Head of caudate nucleus (tissue), 42 donors: Measurements from ENCODE around the gene COL10A1.

Experiments
- DNase-seq, 42 donors: peaks; one replicate each; pipeline versions ENCODE4 v3.0.0 to v3.0.0-alpha.2; 2020 to 2021; ENCODE audit warnings: mixed read lengths in 7 of 42
- intact Hi-C: fragments of 100-400 bp; cut with DNase I; formaldehyde crosslinking; loops from one replicate; pipeline ENCODE4 v1.15.0; 2022

Gene COL10A1

DNA sequence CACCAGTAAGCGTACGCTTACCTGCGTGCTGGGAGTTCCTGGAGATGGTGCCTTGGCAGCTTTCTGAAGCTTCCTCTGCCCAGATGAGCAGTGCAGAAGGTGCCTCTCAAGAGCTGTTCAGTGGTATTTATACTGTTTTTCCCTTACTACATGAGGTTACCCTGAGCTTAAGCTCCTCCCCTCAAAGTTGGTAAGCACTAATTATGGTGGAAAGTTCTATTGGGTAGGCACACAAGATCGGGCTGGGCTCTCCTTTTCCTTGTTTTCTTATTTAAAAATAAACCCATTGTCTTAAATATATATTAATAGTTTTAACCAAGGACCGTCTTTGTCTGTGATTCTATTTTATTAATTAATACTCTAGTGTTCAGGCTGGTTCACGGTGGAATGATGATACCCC lies at the start of gene COL10A1:
TSS of gene COL10A1 (minus strand) at position 101 of the 400 bp plus-strand sequence. CDS start 640 bp downstream, outside the sequence.
- no peak for DNase-seq
- intact Hi-C loops, result no loop called here

DNA sequence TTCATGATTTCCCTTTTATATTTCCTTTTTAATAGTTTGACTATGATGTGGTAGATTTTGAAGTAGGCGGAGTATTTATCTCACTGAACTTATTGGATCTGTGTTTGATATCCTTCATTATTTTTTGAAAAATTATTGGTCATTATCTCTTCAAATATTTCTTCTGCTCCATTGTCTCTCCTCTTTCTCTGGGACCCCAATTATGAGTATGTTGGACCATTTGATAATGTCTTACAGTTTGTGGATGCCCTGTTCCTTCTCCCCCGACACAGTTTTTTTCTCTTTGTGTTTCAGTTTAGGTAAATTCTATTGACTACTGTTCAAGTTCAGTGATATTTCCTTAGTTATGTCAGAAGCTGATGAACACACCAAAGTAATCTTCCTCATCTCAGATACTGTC lies 49.4 kb upstream of the COL10A1 start:
- intact Hi-C loops, result no loop called here
- DNase-seq, result no peak

DNA sequence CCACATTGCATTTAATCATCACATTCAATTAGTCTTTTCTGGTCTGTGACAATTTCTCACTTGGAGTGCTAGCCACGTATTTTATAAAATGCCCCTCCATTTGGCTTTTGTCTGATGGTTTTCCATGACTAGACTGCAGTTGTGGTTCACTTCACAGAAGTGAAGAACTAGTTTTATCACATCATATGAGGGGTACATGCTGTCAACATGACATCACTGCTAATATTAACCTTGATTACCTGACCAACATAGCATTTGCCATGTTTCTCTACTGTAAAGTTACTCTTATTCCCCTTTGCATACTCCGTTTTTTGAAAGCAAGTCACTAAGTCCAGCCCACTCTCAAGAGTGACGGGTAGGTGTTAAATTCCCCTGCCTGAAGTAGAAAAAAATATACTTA lies 48.0 kb upstream of the COL10A1 start:
- intact Hi-C loops, result no loop called here

DNA sequence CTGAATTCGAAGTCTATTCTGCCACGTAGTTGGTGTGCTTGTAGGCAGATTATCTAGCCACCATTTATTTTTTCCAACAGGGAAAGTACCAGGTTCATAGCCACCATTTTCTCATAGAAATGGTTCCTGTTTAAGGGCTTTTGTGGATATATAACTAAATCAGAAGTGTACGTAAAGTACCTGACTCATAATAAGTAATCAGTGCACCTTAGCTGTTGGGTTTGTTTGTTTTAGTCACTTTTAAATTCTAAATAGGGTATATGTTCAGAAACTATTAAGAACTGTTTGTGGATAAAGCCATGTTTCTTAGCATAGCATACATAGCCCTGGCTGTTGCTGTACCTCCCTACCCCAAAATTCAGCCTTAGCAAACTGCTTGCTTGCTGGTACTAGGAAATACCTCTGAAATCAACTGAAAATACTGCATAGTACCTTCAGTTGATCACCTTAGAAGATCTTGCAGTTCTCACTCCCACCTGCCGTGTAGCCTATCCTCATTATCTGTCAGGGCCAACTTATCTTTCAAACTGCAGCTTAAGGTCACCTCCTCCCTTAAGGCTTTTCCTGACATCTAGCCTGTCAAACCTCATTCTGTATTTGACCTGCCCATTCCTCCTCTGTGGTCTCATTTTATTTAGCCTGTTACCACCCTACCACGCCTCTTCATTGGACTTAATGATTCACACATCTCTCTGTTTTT lies 44.6 kb upstream of the COL10A1 start:
- intact Hi-C loops, result no loop called here
- no peak for DNase-seq

More for the DNA sequence above, 48.0 kb upstream of the COL10A1 start:
- DNase-seq, result no peak

DNA sequence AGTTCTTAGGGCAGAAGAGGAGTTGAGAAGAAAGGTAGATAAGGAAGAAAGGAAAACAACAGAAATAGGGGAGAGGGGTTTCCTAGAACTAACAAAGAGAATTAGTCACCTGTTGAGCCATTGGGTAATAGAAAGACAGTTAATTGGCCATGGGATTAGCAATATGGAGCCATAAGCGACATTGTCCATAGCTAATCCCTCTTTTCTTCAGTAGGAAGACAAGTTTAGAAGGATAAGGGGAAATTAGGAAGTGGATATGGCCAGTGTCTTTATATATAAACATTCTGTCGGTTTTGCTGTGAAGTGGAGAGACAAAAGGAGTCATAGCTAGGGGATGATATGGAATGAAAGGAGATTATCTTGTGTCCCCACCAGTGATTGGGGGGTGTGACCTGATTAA lies 43.9 kb upstream of the COL10A1 start:
- intact Hi-C loops, result no loop called here
- no peak for DNase-seq

DNA sequence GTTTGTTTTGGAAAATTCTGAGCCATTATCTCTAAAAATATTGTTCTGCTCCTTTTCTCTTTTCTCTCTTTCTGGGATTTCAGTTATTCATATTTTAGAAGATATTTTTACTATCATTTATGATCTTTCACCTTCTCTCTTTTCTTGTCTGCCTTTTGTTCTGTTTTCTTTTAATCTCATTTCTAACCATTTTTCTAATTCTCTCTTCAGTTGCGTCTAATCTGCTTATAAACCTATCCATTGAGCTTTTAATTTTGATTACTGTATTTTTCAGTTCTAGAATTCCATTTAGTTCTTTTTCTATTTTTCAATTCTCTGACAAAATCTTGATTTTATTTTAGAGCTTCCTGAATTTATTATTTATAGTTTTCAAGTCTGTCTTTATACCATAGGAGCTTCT lies 42.2 kb upstream of the COL10A1 start:
- DNase-seq, result no peak
- intact Hi-C loops, result no loop called here

DNA sequence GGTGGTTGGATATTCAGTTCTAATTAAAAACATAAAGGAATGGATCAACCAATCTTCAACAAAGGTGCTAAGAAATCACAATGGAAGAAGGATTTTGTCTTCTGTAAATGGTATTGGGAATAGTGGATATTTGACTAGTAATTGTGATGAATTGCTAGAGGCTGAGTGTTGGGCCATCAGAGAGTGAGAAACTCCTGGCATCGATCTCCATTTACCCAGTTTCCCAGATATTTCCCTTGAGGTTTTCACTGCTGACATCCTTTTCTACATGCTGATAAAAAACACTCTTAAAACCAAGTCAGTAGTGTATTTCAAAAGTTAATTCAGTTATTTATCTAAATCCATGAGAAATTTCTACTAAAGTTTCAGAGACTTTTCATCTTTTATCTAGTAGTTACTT lies 40.4 kb upstream of the COL10A1 start:
- intact Hi-C loops, result no loop called here
- no peak for DNase-seq

DNA sequence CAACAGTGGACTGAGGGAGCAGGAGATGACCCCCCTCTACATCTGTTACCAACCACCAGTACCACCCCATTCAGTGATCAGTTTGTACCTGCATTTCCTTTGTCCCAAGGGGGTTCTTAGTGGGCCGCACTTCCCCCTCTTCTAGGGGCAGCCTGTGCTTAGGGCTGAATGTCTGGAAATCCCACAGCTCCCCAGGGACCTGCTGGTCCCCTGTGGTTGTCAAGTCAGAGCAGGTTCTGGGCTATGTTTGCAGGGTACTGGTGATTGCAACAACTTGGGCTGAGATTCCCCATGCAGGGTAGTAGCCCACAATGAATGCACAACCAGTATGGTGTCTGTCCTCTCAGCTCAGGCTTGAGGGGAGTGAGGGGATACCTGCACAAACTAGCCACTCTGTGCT lies 39.7 kb upstream of the COL10A1 start:
- DNase-seq, result peak in 1 of 42 donors; percentile 1
- intact Hi-C loops, result no loop called here

DNA sequence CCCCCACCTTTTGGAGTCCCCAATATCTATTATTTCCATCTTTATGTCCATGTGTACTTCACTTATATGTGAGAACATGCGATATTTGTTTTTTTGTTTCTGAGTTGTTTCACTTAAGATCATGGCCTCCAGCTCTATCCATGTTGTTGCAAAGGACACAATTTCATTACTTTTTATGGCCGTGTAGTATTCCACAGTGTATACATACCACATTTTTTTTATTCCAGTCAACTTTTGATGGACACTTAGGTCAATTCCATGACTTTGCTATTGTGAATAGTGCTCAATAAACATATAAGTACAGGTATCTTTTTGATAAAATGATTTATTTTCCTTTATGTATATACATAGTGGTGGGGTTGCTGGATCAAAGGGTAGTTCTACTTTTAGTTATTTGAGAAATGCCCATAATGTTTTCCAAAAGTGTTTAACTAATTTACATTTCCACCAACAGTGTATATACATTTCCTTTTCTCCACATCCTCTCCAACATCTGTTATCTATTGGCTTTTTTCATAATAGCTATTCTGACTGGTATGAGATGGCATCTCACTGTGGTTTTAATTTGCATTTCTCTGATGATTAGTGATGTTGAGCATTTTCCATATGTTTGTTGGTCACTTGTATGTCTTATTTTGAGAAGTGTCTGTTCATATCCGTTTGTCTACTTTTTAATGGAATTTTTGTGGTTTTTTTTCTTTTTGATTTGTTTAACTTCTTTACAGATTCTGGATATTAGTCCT lies 34.0 kb upstream of the COL10A1 start:
- DNase-seq, result no peak
- intact Hi-C loops, result no loop called here

DNA sequence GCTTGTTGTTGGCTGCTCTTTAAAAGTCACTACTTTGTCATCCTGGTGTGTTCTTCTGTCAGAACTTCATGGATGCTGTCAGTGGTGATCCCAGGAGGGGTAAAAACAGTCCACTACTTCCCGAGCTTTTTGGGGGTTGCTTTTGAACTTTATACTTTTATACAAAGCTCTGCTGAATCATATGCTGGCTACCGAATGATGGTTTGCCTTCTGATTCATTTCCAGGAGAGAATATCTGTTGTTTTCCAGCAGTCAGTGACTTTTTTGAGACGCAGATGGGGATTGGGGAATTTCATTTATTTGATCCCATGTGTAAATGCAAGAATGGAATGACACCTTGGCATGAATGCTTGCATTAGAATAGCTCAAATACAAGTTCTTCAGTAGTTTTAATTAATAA lies 32.7 kb upstream of the COL10A1 start:
- DNase-seq, result no peak
- intact Hi-C loops, result no loop called here

DNA sequence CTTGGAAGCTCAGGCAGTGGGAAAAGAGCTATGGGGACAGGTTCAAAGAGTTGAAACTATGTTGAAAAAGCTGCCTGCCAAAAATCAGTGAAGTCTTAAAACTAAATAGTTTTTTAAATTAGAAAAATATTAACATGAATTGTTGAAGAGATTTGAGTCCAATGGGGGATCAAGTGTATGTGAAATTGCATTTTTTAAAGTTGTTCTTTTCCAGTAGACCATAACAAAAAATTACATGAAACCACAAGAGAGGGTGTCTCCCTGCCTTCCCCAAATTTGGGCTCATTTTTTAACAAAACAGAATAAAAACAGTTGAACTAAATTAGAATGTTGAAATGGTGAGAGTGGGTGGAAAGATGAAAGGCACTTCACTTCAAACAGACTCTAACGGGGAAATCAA lies 31.5 kb upstream of the COL10A1 start:
- DNase-seq, result no peak
- intact Hi-C loops, result no loop called here

DNA sequence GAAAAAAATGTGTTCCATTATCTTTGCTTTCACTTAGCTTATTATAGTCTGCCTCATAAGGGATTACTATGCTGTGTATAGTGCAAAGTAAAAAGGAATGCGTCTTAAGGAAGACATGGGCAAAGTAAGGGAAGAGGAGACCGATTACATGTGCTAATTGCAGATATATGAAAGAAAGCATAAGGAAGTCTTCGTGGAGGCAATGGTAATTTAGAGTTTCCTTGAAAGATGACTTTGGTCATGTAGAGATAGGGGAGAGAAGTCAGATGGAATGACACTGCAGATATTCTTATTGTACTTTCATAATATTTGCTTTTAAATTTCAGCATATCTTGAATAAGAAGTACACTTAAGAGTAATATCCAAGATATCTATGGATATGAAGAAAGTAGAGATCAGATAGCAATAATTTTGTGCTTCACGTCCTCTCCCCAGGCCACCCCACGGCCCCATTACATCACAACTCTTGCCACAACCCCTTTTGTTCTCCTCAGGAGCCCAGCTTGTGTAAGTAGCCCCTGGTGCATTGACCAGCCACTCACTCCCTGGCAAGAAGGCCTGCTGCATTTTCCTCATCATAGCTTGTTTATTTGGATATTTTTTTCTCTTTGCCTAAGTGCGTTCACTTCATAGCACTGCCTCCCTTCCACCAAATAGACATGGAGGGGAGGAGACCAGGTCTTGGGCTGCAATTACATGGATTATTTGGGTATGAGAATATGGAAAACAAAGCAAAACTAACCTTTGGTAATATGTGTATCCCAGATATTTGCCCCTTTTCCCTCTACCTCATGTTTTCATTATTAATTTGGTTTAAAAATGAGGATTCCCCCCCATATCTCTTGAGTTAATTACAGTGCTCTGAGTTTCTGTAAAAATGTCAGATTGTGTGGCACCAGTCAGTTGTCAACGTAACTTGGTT lies 30.7 kb upstream of the COL10A1 start:
- intact Hi-C loops, result no loop called here
- no peak for DNase-seq

DNA sequence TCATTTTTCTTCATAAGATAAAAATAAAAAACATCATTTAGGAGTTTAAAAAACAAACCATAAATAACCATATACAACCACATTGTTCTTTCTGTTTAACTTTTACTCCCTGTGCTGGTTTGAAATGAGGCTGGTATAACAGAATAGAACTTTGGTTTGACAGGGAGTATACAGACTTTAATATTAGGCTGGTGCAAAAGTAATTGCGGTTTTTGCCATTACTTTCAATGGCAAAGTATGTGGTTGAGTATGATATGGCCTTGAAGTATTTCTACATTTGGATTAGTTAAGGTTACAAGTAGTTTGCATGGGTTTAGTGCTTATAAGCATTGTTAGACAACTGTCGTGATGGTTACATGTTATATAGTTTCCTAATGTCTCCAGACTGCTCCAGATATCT lies 29.0 kb upstream of the COL10A1 start:
- intact Hi-C loops, result no loop called here
- DNase-seq, result no peak

DNA sequence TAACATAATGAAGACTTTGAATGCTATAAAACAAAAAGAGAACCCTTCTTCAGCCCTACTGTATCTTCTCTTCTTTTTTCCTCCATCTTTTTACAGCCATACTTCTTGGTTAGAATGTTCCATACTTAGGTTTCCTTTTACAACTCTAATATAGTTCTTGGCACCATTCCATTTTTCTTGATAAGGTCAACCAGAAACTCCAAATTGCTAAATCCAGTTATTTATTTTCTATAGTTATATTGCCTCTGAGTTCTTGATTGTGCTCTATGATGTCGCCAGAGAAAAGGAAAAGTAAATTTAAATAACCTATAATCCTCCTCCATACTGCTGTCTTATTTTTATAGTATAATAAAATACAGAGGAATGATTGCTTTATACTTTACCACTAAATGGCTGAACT lies 26.7 kb upstream of the COL10A1 start:
- no peak for DNase-seq
- intact Hi-C loops, result no loop called here

DNA sequence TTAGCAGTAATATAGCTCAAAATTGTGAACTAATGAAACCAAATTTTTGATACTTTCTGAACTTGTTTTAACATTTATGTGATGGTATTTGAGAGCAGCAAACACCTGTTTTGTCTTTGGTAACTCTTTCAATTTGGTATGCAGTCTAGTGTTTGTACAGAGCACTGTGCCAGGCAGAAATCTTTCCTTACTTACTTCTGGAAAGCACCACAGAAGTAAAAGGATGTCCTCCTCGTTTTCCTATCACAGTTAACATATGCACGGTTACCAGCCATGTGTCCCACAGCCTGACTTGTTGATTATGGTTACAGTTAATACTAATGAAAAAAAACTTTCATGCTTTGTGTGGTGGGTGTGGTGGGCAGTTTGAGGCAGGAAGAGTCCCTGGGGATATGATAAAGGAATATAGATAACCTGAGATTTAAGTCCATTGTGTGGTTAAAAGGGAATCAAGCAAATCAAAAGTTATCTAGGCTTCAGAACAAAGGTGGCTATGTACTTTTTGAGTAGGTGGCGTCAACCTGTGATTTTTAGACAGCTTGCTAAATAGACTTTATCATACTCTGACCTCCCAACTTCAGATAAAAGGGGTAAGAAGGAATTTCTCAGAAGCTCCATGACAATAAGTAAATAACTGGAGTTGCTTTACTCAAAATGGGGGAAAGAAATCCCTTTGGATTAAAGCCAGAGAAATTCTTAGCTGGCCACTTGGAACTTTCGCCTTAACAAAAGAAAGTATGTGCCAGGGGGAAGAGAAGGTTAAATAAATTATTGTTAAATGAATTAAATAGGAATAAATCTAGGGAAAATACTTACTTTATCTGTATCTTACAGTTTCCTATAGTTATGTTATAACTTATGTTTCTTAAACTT lies 20.1 kb upstream of the COL10A1 start:
- no peak for DNase-seq
- intact Hi-C loops, result no loop called here

DNA sequence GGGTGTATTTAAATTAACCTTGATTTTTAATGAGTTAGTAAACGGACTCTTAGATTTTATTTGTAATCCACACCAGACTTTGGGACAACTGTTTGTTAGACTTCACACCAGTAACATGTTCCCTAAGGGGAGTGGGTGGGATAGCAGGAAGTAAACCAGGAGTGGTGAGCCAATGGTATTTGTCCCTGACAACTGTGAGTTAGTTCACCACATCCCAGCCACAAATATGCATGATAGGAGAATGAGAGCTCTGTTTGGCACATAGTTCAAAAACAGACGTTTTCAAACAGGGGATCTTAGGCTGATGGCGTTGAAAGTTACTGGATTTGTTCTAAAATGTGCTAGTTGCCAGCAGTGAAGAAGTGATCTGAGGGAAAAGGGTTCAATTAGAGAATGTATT lies 18.7 kb upstream of the COL10A1 start:
- no peak for DNase-seq
- intact Hi-C loops, result no loop called here

DNA sequence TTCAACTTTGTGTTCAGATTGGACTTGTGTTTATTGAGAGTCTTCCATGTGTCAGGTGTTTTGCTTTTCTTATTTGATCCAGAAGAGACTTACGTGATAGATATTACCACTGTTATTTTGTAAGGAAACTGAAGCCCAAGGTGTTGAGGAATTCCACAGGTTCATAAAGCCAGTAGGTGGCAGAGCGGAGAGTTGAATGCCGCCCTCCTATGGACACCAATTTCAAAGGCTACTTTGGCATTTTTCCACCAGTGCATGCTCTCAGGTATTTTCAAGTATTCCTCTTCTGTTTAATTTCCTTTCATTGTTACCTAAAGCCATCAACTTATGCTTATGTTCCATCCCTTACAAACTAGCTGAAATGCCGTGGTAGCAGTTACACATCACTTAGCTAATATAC lies 14.0 kb upstream of the COL10A1 start:
- no peak for DNase-seq
- intact Hi-C loops, result no loop called here

DNA sequence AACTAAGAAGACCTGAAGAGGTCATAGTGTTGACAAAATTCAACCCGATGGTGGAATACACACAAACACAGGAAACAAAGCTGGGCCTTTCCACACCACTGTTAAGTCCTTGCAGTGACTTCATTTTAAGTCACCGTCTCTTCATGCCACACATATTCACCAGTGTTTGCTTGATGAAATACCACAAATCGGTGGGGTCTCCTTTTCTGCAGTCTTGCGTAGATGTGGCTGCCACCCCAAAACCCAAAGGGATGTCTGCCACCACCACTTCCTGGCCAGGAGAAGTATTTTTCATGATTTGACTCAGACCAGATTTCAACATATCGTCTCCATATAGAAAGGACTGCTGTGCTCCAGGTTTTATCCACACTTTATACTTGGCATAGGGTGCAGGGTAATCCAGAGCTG lies 11.0 kb upstream of the COL10A1 start:
- intact Hi-C loops, result no loop called here
- DNase-seq, result peak in 1 of 42 donors; percentile 6

DNA sequence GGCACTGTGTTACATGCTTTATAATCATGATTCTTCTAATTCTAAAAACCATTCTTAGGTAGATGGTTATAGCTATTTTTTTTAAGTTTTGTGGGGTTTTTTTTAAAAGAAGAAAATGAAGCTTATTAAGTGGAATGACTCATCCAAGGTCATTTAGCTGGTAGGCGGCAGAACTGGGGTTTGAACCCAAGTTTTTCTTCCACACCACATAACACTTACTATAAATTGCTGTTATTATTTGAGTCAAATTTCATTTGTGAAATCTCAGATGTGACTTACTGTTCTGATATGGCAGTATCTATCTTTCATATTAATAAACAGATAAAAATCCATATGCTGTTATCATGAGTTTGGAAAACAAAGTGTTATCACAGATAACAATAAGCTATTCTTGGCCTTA lies 10.4 kb upstream of the COL10A1 start:
- intact Hi-C loops, result no loop called here
- DNase-seq, result no peak
